Astrocyte (in vitro differentiated cells and primary cell): ENCODE measurements around the gene FOXP2. TPM values are rescaled to one million over a fixed set of nuclear protein-coding genes. Genes with fewer than 3 reads are reported as not detected.

Source experiments
- DNase-seq: peaks from one replicate; pipeline ENCODE4 v3.0.0-alpha.2; 2010; ENCODE audit warnings: low read depth
- FAIRE-seq: peaks from 2 replicates; lab custom pipeline; 2011; peaks lifted over from hg19 to GRCh38; lab: Jason Lieb, UNC
- H2AFZ ChIP-seq: 2 replicates; pipeline ENCODE4 v1.6.0; 2012; ENCODE audit warnings: low read depth, low read length, inconsistent platforms
- H3K27ac ChIP-seq: 2 replicates; pipeline ENCODE4 v1.5.1; 2011; ENCODE audit warnings: low read depth, low read length, inconsistent platforms
- H3K27me3 ChIP-seq: 2 replicates; pipeline ENCODE4 v1.6.0; 2011; ENCODE audit warnings: low read length, inconsistent platforms; ENCODE audit not compliant: insufficient read depth
- H3K36me3 ChIP-seq: 2 replicates; pipeline ENCODE4 v1.5.1; 2011; ENCODE audit warnings: low read length, inconsistent platforms; ENCODE audit not compliant: insufficient read depth
- H3K4me1 ChIP-seq: 2 replicates; pipeline ENCODE4 v1.5.1; 2011; ENCODE audit warnings: low read length, inconsistent platforms; ENCODE audit not compliant: insufficient read depth
- H3K4me2 ChIP-seq: 2 replicates; pipeline ENCODE4 v1.6.0; 2012; ENCODE audit warnings: low read length, inconsistent platforms
- H3K4me3 ChIP-seq: 2 replicates; pipeline ENCODE4 v1.5.1; 2011; ENCODE audit warnings: low read depth, mild to moderate bottlenecking, low read length, inconsistent platforms; ENCODE audit not compliant: insufficient read depth
- H3K79me2 ChIP-seq: 2 replicates; pipeline ENCODE4 v1.6.0; 2012; ENCODE audit warnings: mild to moderate bottlenecking, low read length, inconsistent platforms; ENCODE audit not compliant: insufficient read depth
- H3K9ac ChIP-seq: 2 replicates; pipeline ENCODE4 v1.6.0; 2012; ENCODE audit warnings: mild to moderate bottlenecking, low read length, inconsistent platforms
- H3K9me3 ChIP-seq: 2 replicates; pipeline ENCODE4 v1.5.1; 2012; ENCODE audit warnings: low read depth, mild to moderate bottlenecking, low read length, inconsistent platforms; ENCODE audit not compliant: insufficient read depth
- H4K20me1 ChIP-seq: 2 replicates; pipeline ENCODE4 v1.6.0; 2012; ENCODE audit warnings: low read length, inconsistent platforms; ENCODE audit not compliant: insufficient read depth
- H3K27ac Mint-ChIP-seq: one replicate; pipeline ENCODE4 v1.8.0; 2021; ENCODE audit warnings: mild to moderate bottlenecking, mixed read lengths; ENCODE audit not compliant: unreplicated experiment
- H3K27me3 Mint-ChIP-seq: one replicate; pipeline ENCODE4 v1.8.0; 2021; ENCODE audit warnings: low read depth, mixed read lengths; ENCODE audit not compliant: unreplicated experiment
- H3K36me3 Mint-ChIP-seq: one replicate; pipeline ENCODE4 v1.8.0; 2021; ENCODE audit warnings: low read depth, mixed read lengths; ENCODE audit not compliant: unreplicated experiment
- H3K4me1 Mint-ChIP-seq: one replicate; pipeline ENCODE4 v1.8.0; 2021; ENCODE audit warnings: low read depth, mixed read lengths; ENCODE audit not compliant: unreplicated experiment
- H3K4me3 Mint-ChIP-seq: one replicate; pipeline ENCODE4 v1.8.0; 2021; ENCODE audit warnings: mild to moderate bottlenecking, moderate library complexity, mixed read lengths; ENCODE audit not compliant: unreplicated experiment
- H3K9me3 Mint-ChIP-seq: one replicate; pipeline ENCODE4 v1.8.0; 2021; ENCODE audit warnings: mild to moderate bottlenecking, mixed read lengths; ENCODE audit not compliant: unreplicated experiment
- EZH2 ChIP-seq: IDR thresholded peaks from 2 replicates; pipeline ENCODE4 v1.6.1; 2012; ENCODE audit warnings: mild to moderate bottlenecking, low read length, inconsistent platforms; ENCODE audit not compliant: insufficient read depth
- total RNA-seq: library from RNA; stranded (reverse); gene quantifications from 2 replicates; pipeline ENCODE4 v1.2.1, GENCODE V29; 2021
- TF ChIP-seq, protein P1 (sequence below): IDR thresholded peaks from 2 replicates; pipeline ENCODE4 v1.5.1; 2011; ENCODE audit warnings: low read depth, mild to moderate bottlenecking, inconsistent platforms, low read length, moderate library complexity; ENCODE audit not compliant: insufficient read depth

The FOXP2 gene
- total RNA-seq, 1 donor from 2014 or later = 3.4 TPM

DNA sequence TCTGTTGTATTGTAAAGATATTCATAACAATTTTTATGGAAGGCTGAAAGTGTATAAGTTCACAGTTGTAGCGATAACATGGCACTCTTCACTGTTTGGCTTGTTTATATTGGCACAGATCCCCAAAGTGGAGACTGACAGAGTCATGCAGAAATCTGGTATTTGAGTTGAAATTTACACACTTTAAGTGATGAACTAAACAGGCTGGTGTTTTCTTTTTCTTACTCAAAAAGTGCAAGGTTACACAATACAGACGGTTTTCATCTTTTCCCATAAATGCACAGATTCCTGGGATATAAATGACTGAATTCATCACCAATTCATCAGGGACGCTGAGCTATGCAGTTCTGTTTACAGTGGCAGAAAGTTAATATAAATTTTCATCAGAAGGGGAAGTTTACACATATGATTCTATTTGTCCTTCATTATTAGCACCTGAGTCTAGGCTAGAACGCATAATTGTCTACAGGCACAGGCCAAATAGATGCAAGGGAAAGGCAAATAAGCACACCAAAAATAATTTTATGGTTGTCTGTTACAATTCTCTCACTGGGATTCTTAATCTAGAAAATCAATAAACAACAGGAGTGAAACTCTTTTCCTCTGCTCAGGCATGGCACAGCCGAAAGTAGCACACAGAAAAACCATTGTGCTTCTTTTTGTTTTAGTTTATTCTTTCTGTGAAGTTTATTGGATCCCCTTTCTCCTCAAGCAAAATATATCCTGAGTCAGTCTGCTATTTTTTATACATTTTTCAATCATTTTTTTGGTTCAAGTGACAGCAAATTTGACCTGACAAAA lies 88.0 kb downstream of the FOXP2 start:
- TF ChIP-seq, protein P1, sequence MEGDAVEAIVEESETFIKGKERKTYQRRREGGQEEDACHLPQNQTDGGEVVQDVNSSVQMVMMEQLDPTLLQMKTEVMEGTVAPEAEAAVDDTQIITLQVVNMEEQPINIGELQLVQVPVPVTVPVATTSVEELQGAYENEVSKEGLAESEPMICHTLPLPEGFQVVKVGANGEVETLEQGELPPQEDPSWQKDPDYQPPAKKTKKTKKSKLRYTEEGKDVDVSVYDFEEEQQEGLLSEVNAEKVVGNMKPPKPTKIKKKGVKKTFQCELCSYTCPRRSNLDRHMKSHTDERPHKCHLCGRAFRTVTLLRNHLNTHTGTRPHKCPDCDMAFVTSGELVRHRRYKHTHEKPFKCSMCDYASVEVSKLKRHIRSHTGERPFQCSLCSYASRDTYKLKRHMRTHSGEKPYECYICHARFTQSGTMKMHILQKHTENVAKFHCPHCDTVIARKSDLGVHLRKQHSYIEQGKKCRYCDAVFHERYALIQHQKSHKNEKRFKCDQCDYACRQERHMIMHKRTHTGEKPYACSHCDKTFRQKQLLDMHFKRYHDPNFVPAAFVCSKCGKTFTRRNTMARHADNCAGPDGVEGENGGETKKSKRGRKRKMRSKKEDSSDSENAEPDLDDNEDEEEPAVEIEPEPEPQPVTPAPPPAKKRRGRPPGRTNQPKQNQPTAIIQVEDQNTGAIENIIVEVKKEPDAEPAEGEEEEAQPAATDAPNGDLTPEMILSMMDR = no peak
- no peak for TF ChIP-seq EZH2
- no peak overlapping the region for H3K27ac Mint-ChIP-seq
- H3K4me3 Mint-ChIP-seq = no peak overlapping the region
- H3K4me1 Mint-ChIP-seq = peaks cover 10% of the 10 kb centered on the region
- H2AFZ ChIP-seq = no peak overlapping the region
- no peak overlapping the region for H3K9ac ChIP-seq
- H3K9me3 ChIP-seq = no peaks in the 10 kb centered on the region
- H4K20me1 ChIP-seq = no peaks in the 10 kb centered on the region
- H3K36me3 ChIP-seq = no peaks in the 10 kb centered on the region
- no peak overlapping the region for H3K27ac ChIP-seq
- DNase-seq (peak; percentile 31), FAIRE-seq (no peak)
- H3K79me2 ChIP-seq = no peaks in the 10 kb centered on the region
- no peaks in the 10 kb centered on the region for H3K9me3 Mint-ChIP-seq
- no peak overlapping the region for H3K4me3 ChIP-seq
- no peaks in the 10 kb centered on the region for H3K36me3 Mint-ChIP-seq
- H3K4me1 ChIP-seq = no peaks in the 10 kb centered on the region
- peak overlapping the region; percentile 54 for H3K4me2 ChIP-seq
- no peaks in the 10 kb centered on the region for H3K27me3 ChIP-seq
- H3K27me3 Mint-ChIP-seq = no peaks in the 10 kb centered on the region

DNA sequence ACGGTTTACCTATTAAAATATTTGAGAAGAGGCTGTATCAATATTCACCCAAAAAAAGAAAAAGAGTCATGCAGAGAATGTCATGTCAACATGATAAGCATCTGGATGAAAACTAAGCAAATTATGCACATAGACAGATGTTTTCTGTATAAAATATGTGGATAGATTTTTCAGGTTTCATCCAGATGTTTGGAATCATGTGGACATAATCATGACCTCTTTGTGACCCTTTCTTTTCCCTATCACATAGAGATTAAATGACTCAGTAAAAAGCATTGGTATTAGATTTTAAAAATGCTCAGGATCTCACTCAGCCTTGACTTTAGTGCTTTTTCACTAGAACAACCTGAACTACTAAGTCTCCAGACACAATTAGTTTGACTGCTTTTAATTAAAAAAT lies 90.0 kb downstream of the FOXP2 start:
- Mint-ChIP-seq H3K36me3 (no peaks in the 10 kb centered on the region), H3K27ac (no peak overlapping the region), H3K27me3 (no peaks in the 10 kb centered on the region), H3K4me3 (no peak overlapping the region), H3K4me1 (peaks cover 12% of the 10 kb centered on the region), H3K9me3 (no peaks in the 10 kb centered on the region)
- no peak overlapping the region for H3K27ac ChIP-seq
- H3K4me3 ChIP-seq = no peak overlapping the region
- H3K79me2 ChIP-seq = no peaks in the 10 kb centered on the region
- no peaks in the 10 kb centered on the region for H4K20me1 ChIP-seq
- H3K4me1 ChIP-seq = no peaks in the 10 kb centered on the region
- TF ChIP-seq, protein P1 = no peak
- no peak for TF ChIP-seq EZH2
- H2AFZ ChIP-seq = no peak overlapping the region
- FAIRE-seq (no peak), DNase-seq (no peak)
- H3K27me3 ChIP-seq = no peaks in the 10 kb centered on the region
- no peaks in the 10 kb centered on the region for H3K36me3 ChIP-seq
- H3K9me3 ChIP-seq = no peaks in the 10 kb centered on the region
- H3K9ac ChIP-seq = no peak overlapping the region
- no peak overlapping the region for H3K4me2 ChIP-seq

GRCh38 chr7:114507381-114507780 lies 92.8 kb downstream of the FOXP2 start:
- no peaks in the 10 kb centered on the region for H3K27me3 Mint-ChIP-seq

More at GRCh38 chr7:114507381-114507780, 92.8 kb downstream of the FOXP2 start:
- no peaks in the 10 kb centered on the region for H3K27me3 ChIP-seq
- no peak overlapping the region for H3K4me3 Mint-ChIP-seq
- no peaks in the 10 kb centered on the region for H3K9me3 ChIP-seq
- no peak overlapping the region for H3K4me3 ChIP-seq
- no peaks in the 10 kb centered on the region for H3K9me3 Mint-ChIP-seq
- no peaks in the 10 kb centered on the region for H3K4me1 ChIP-seq
- no peak for TF ChIP-seq EZH2
- TF ChIP-seq, protein P1 = no peak
- H3K36me3 Mint-ChIP-seq = no peaks in the 10 kb centered on the region
- H3K36me3 ChIP-seq = no peaks in the 10 kb centered on the region
- H3K4me2 ChIP-seq = no peak overlapping the region
- H3K9ac ChIP-seq = no peak overlapping the region
- H3K79me2 ChIP-seq = no peaks in the 10 kb centered on the region
- H3K27ac ChIP-seq = no peak overlapping the region
- H2AFZ ChIP-seq = no peak overlapping the region
- H3K4me1 Mint-ChIP-seq = peaks cover 10% of the 10 kb centered on the region
- no peak for FAIRE-seq
- H3K27ac Mint-ChIP-seq = no peak overlapping the region
- no peak for DNase-seq
- no peaks in the 10 kb centered on the region for H4K20me1 ChIP-seq
